Caco-2 (cell line): ENCODE data around the gene C11orf87. TPM values are rescaled to one million over a fixed set of nuclear protein-coding genes. Genes with fewer than 3 reads are reported as not detected.

Experiments
- BruUV-seq: library from RNA; stranded (reverse); fragments of 400-500 nt; replicated peaks from 2 replicates; lab custom pipeline; 2021; lab: Mats Ljungman, UMichigan
- CTCF ChIA-PET: fragments of 300-600 bp; sonication (Branson Sonifier 250); formaldehyde crosslinking; loops from one replicate; lab custom pipeline; 2022; ENCODE audit warnings: antibody characterized with exemption; lab: Charles Lee
- POLR2A ChIA-PET: fragments of 300-600 bp; sonication (Branson Sonifier 250); formaldehyde crosslinking; loops from one replicate; lab custom pipeline; 2022; ENCODE audit warnings: antibody characterized with exemption; lab: Charles Lee
- DNase-seq, 2 experiments: peaks; one replicate each; pipeline versions ENCODE4 v3.0.0 to v3.0.0-alpha.2; 2020 to 2022
- H3K27me3 ChIP-seq: replicated peaks from 2 replicates; pipeline ENCODE4 v1.6.0; 2011; ENCODE audit warnings: low read length; ENCODE audit not compliant: control insufficient read depth, insufficient read depth
- H3K36me3 ChIP-seq: 2 replicates; pipeline ENCODE4 v1.5.1; 2011; ENCODE audit warnings: low read length; ENCODE audit not compliant: control insufficient read depth, insufficient read depth
- H3K4me1 ChIP-seq: fragments of 250-450 bp; sonication (Bioruptor Pico); 2 replicates; pipeline ENCODE4 v1.5.1; 2020; ENCODE audit warnings: mild to moderate bottlenecking
- H3K4me3 ChIP-seq: 2 replicates; pipeline ENCODE4 v1.5.1; 2011; ENCODE audit warnings: low read depth, mild to moderate bottlenecking, control low read depth, low read length
- H3K9me3 ChIP-seq: fragments of 250-450 bp; sonication (Bioruptor Pico); 2 replicates; pipeline ENCODE4 v1.5.1; 2020; ENCODE audit warnings: mild to moderate bottlenecking, moderate library complexity
- H3K27ac Mint-ChIP-seq: one replicate; pipeline ENCODE4 v1.8.0; 2022; ENCODE audit warnings: mixed read lengths; ENCODE audit not compliant: unreplicated experiment
- H3K27me3 Mint-ChIP-seq: one replicate; pipeline ENCODE4 v1.8.0; 2022; ENCODE audit warnings: mixed read lengths; ENCODE audit not compliant: insufficient read depth, unreplicated experiment
- H3K36me3 Mint-ChIP-seq: one replicate; pipeline ENCODE4 v1.8.0; 2022; ENCODE audit warnings: mild to moderate bottlenecking, mixed read lengths; ENCODE audit not compliant: insufficient read depth, unreplicated experiment
- H3K4me1 Mint-ChIP-seq: one replicate; pipeline ENCODE4 v1.8.0; 2022; ENCODE audit warnings: low read depth, mixed read lengths; ENCODE audit not compliant: unreplicated experiment
- H3K4me3 Mint-ChIP-seq: one replicate; pipeline ENCODE4 v1.8.0; 2022; ENCODE audit warnings: mild to moderate bottlenecking, moderate library complexity, mixed read lengths; ENCODE audit not compliant: unreplicated experiment
- H3K9me3 Mint-ChIP-seq: one replicate; pipeline ENCODE4 v1.8.0; 2022; ENCODE audit warnings: mixed read lengths; ENCODE audit not compliant: unreplicated experiment
- intact Hi-C: fragments of 100-400 bp; cut with micrococcal nuclease; formaldehyde crosslinking; loops from one replicate; pipeline ENCODE4 v1.10.0; 2022; ENCODE audit not compliant: unreplicated experiment
- total RNA-seq: library from RNA; stranded (reverse); gene quantifications from 2 replicates; pipeline ENCODE4 v1.2.3, GENCODE V29; 2022
- TF ChIP-seq, protein P1 (sequence below), 2 experiments: fragments of 200-600 bp in 1 of 2; IDR thresholded peaks; 1 replicate in 1 of 2; 2 replicates in 1 of 2; pipeline versions ENCODE4 v1.5.1 to v1.8.0; 2011 to 2022; ENCODE audit warnings: antibody characterized with exemption in 1 of 2, control low read depth in 1 of 2, inconsistent platforms in 1 of 2, low read depth in 1 of 2, low read length in 1 of 2, mild to moderate bottlenecking in 1 of 2, moderate library complexity in 1 of 2; ENCODE audit not compliant: insufficient read depth in 1 of 2, severe bottlenecking in 1 of 2, unreplicated experiment in 1 of 2

The C11orf87 gene
- total RNA-seq, 1 experiment from 2014 or later, result not detected

DNA sequence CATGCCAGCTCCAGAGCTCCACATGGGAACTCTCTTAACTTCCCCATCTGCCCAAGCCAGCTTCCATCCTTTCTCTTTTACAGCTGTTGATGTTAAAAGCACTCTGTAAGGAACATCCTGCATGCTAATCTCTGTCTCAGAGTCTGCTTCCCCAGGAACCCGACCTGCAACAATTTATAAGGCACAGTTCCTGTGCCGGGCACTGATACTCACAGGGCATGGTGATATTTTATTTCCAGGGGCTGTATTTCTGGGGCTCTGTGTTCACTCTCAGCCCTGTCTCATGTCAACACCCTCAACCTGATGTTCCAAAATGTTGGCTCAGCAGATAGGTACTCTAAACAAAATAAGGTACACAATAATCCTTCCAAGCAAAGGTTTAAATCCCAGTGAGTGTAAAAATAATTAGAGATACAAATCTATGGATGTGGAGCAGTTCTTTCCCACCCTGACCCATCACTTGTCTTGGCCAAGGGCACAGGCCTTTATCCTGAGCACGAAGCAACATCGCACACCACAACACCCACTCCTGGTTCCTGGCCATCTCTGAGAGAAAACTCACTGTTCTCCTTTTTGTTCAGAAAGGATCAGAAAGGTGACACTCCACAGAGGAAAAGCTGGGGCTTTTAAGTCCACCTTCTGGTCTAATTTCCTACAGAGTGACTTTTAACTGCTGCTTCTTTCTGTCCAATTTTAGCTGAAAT is 44.8 kb upstream of the C11orf87 start:
- POLR2A ChIA-PET, result no interaction called here
- no TSS peak for BruUV-seq

DNA sequence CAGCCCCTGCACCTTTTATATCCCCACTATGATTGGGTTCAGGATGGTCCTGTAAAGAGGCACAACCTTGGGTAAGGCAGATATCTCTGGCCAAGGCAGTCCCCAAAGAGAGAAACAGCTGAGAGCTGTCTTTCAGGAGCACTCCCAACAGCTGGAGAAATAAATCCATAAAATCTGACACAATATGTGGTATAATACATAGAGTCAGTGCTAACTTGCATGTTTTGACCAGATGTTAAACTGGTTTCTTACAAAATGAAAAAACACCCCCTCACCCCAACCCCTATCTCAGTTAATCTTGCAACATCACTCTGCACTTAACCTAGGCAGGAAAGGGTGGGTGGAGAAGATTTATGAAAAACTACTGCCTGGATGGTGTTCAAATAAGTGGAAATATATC is 44.0 kb upstream of the C11orf87 start:
- intact Hi-C loops, result no loop called here
- H3K4me3 ChIP-seq, result no peak overlapping the region
- no peak overlapping the region for H3K4me3 Mint-ChIP-seq
- no TSS peak for BruUV-seq
- DNase-seq, result no peak
- no peaks in the 10 kb centered on the region for H3K36me3 Mint-ChIP-seq
- no peaks in the 10 kb centered on the region for H3K4me1 ChIP-seq
- no peaks in the 10 kb centered on the region for H3K27me3 ChIP-seq
- ChIA-PET CTCF (no interaction called here), POLR2A (no interaction called here)
- peaks cover 14% of the 10 kb centered on the region for H3K27me3 Mint-ChIP-seq
- no peaks in the 10 kb centered on the region for H3K36me3 ChIP-seq
- H3K27ac Mint-ChIP-seq, result no peak overlapping the region
- no peaks in the 10 kb centered on the region for H3K9me3 ChIP-seq
- TF ChIP-seq, protein P1, sequence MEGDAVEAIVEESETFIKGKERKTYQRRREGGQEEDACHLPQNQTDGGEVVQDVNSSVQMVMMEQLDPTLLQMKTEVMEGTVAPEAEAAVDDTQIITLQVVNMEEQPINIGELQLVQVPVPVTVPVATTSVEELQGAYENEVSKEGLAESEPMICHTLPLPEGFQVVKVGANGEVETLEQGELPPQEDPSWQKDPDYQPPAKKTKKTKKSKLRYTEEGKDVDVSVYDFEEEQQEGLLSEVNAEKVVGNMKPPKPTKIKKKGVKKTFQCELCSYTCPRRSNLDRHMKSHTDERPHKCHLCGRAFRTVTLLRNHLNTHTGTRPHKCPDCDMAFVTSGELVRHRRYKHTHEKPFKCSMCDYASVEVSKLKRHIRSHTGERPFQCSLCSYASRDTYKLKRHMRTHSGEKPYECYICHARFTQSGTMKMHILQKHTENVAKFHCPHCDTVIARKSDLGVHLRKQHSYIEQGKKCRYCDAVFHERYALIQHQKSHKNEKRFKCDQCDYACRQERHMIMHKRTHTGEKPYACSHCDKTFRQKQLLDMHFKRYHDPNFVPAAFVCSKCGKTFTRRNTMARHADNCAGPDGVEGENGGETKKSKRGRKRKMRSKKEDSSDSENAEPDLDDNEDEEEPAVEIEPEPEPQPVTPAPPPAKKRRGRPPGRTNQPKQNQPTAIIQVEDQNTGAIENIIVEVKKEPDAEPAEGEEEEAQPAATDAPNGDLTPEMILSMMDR (IDR thresholded peaks at IDR 0.05; ENCODE audit: insufficient read depth in 1 of 2, low read depth in 1 of 2, low read length in 1 of 2, severe bottlenecking in 1 of 2, unreplicated experiment in 1 of 2), result no peak
- no peaks in the 10 kb centered on the region for H3K9me3 Mint-ChIP-seq
- no peaks in the 10 kb centered on the region for H3K4me1 Mint-ChIP-seq

More for the DNA sequence above, 44.8 kb upstream of the C11orf87 start:
- H3K27me3 ChIP-seq, result no peaks in the 10 kb centered on the region
- no peak overlapping the region for H3K4me3 Mint-ChIP-seq
- no peaks in the 10 kb centered on the region for H3K4me1 Mint-ChIP-seq
- TF ChIP-seq, protein P1 (IDR thresholded peaks at IDR 0.05; ENCODE audit: insufficient read depth in 1 of 2, low read depth in 1 of 2, low read length in 1 of 2, severe bottlenecking in 1 of 2, unreplicated experiment in 1 of 2), result no peak
- peaks cover 17% of the 10 kb centered on the region for H3K27me3 Mint-ChIP-seq
- no peaks in the 10 kb centered on the region for H3K36me3 Mint-ChIP-seq
- H3K9me3 Mint-ChIP-seq, result no peaks in the 10 kb centered on the region
- no peaks in the 10 kb centered on the region for H3K36me3 ChIP-seq
- DNase-seq, result no peak
- H3K4me1 ChIP-seq, result no peaks in the 10 kb centered on the region
- no peaks in the 10 kb centered on the region for H3K9me3 ChIP-seq
- no peak overlapping the region for H3K4me3 ChIP-seq
- CTCF ChIA-PET, result no interaction called here
- intact Hi-C loops, result no loop called here
- H3K27ac Mint-ChIP-seq, result no peak overlapping the region

DNA sequence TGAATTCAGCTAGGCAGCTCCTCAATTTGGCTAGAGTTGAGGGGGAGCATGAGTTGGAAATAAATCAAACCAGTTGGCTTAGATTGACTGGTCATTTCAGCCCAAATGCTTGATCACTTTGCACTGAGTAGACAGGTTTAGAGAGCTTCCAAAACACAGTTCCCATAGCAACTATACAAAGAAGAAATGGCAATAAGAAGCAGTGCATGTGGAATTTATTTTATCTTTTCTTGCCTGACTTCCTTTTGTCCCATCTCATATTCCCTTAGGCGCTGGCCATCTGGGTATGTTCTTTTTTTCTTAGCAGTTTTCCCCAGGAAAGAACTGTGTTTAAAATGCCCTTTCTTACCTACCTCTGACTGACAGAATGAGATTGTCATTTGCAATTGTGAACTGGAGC is 38.7 kb upstream of the C11orf87 start:
- no peaks in the 10 kb centered on the region for H3K36me3 ChIP-seq
- CTCF ChIA-PET, result no interaction called here
- H3K27ac Mint-ChIP-seq, result no peak overlapping the region
- no peak overlapping the region for H3K4me3 Mint-ChIP-seq
- H3K36me3 Mint-ChIP-seq, result no peaks in the 10 kb centered on the region
- H3K4me1 ChIP-seq, result no peaks in the 10 kb centered on the region
- no TSS peak for BruUV-seq
- no peak overlapping the region for H3K4me3 ChIP-seq
- H3K27me3 Mint-ChIP-seq, result peaks cover 7% of the 10 kb centered on the region
- no peaks in the 10 kb centered on the region for H3K9me3 ChIP-seq
- H3K9me3 Mint-ChIP-seq, result no peaks in the 10 kb centered on the region
- intact Hi-C loops, result no loop called here
- TF ChIP-seq, protein P1 (IDR thresholded peaks at IDR 0.05; ENCODE audit: insufficient read depth in 1 of 2, low read depth in 1 of 2, low read length in 1 of 2, severe bottlenecking in 1 of 2, unreplicated experiment in 1 of 2), result no peak
- no peak for DNase-seq
- H3K4me1 Mint-ChIP-seq, result no peaks in the 10 kb centered on the region
- POLR2A ChIA-PET, result no interaction called here
- no peaks in the 10 kb centered on the region for H3K27me3 ChIP-seq
